GM21390 (cell line): ENCODE measurements around the gene FHOD1.
A peak's percentile ranks its signal among the peaks of the same experiment; 100 is the strongest.

ENCODE experiments used
- ATAC-seq: cut with Tn5 transposase; IDR thresholded peaks from one replicate; pipeline ENCODE4 v1.9.1; 2021; ENCODE audit not compliant: unreplicated experiment

Gene FHOD1

DNA sequence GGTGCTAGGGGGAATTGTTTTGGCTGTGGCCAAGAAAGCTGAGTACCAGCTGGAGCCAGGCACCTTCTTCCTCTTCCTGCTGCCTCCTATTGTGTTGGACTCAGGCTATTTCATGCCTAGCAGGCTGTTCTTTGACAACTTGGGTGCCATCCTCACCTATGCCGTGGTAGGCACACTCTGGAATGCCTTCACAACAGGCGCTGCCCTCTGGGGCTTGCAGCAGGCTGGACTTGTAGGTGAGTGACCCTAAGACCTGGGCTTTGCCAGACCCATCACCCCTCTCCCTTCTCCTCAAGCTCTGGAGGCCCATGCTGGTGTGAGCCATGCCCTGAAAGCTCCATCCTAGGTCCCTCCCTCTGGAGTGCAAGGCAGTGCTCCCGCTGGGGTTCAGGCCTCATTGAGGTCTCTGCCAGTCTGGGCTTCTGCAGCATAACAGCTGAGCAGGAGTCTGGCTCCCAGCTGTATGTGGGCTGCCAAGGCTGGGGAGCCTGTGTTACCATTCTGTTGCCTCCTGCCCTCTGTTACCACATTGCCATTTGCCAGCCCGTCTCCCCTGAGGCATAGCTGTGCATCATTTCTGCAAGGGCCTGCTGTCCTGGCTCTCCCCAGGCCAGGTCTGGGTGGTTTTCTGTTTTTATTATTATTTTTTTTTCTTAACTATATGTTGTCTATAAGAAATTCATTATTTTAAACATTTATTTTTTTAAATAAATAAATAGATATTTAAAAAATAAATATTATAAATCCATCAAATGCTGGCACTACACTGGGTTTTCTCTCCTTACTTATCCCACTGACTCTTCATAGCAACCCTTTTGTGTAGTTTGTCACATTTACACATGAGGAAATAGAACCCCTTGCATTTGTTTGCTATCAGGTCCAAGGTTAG is 5.6 kb upstream of the FHOD1 start:
- no peak for ATAC-seq

GRCh38 chr16:67250045-67250327 is 2.7 kb upstream of the FHOD1 start:
- ATAC-seq, result no peak

DNA sequence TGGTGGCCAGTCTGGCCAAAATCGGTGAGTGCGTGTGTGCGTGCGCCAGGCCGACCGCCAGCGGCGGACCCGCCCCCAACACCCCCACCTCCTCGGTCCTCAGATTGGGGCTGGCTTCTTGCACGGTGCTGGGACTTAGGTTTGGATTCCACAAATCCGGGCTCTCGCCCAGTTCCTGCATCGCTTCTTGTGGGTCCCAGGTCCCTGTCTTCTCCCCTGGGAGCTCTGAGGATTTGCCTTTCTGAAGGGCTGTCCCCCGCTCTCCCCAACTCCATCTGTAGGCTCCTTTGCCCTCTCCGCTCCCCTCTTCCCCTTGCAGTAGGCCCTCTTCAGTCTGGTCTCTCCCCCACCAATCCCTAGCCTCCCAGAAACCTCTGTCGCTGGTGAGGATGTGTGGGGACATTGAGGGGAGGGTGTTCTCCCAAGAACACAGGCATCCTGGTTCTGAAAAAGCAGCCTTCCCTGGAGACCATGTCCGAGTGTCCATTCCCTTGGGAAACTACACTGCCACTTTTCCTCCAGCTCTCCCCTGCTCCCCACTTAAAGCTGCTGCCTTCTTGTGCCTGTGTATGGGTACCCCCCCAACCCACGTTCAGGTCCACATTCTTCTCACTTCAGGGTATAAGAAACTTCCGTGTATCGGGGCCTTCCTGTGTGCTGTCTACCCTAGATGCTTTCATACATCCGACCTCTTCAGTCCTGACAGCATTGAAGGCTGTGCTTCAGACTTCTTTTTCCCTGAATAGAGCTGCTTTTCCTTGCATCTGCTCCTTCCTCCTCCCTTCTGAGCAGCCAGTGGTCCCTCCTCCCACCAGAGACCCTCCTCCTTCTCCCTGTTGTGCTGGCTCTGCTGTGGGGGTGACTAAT is 2.1 kb upstream of the FHOD1 start:
- ATAC-seq, result no peak

DNA sequence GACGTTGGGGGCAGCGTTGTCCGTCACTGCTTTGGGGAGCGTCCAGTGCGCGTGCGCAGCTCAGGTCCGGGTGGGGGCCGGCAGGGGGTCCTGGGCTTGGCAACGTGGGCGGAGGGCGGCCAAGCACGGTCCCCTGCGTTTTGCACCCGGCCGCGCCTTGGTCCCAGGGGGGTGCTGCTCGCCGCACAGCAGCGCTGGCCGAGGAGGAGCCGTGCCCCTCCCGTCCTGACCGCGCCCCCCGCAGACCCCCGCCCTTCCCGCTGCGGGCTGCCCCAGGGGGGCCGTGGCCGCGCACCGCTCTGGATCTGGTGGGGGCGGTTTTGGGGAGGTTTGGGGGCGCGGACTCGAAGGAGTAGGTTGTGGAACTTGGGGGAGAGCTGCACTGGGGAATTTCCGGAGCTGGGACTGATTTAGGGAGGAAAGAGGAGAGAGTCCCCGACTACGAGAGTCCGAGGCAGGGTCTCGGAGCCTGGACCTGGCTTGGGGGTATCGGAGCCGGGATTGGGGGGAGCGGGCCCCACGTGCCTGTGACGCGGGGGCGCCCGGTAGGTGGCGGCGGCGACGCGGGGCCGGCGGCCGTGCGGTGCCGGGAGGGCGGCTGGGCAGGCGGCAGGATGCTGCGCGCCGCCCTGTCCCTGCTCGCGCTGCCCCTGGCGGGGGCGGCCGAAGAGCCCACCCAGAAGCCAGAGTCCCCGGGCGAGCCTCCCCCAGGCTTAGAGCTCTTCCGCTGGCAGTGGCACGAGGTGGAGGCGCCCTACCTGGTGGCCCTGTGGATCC is 1.3 kb upstream of the FHOD1 start, which contains the start of gene SLC9A5:
TSS of gene SLC9A5 (plus strand) at position 579 of the 777 bp plus-strand sequence. CDS start at position 615, 36 bp downstream.
- ATAC-seq, result no peak

- no peak for ATAC-seq
These were observed 756 bp upstream of the FHOD1 start for GRCh38 chr16:67248073-67248400.

DNA sequence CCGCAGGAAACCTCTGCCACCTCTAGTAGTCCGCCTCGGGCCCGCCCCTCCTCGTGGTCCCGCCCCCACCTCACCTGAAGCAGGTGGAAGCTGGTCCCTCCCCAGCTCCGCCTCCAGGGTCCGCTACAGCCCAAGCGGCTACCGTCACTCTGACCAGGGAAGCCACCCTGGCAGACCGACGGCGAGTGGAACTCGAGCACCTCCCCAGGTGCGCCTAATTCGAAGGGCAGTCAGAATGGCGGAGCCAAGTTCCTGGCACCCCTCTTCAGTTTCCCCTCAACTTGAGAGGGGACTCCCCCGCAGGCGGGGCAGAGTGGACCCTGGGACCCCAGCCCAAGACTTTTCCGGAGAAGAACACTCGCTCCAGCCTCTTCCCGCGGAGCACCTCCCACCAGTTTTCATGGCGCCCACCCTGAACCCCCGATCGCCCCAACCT is 507 bp downstream of the FHOD1 start:
- ATAC-seq, result peak; percentile 1

DNA sequence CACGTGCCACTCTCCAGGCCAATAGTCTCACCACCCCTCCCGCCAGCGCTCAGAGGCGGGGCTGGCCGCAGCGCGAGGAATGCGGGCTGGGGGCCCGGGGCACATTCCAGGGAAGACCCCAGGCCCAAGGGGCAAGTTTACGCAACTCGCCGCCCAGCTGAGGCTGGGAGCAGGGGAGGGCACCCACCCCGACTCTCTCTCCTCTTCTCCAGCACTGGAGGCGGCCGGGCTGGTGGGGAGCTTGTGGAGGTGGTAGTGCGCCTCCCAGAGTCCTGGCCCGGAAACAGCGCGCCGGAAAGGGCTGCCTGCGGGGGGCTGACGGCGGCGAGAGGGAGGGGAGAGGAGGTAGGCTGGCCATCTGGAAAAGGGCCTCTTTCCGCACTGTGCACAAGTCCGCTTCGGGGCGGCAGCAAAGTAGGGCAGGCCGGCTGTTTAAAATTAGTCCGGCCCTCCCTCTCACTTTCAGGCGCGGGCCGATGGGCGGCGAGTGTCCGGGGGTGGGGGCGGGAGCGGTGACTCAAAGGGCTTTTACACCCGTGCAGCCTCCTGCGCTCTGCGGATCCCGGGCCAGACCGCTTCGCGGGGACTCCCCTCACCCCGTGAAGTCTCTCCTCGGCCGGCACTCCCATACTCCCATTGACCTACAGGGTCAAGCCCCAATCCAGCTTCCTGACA is 1.1 kb downstream of the FHOD1 start:
- ATAC-seq, result peak; percentile 19

DNA sequence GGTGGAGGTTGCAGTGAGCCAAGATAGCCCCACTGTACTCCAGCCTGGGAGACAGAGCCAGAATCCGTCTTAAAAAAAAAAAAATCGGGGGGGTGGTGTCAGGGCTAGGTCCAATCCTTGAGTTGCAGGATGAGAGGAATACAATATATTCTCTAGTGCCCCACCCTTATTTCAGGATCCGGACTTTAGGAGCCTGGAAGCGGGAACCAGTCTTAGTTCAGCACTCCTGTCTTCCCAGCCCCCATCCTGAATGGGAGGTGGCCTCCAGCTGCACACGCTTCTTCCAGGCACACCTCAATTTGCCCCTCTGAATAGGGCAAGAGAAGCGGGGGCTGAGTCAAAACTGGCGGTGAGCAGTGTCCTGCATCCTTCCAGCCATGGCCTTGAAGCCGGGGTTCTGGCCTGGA is 1.6 kb downstream of the FHOD1 start:
- ATAC-seq, result no peak

DNA sequence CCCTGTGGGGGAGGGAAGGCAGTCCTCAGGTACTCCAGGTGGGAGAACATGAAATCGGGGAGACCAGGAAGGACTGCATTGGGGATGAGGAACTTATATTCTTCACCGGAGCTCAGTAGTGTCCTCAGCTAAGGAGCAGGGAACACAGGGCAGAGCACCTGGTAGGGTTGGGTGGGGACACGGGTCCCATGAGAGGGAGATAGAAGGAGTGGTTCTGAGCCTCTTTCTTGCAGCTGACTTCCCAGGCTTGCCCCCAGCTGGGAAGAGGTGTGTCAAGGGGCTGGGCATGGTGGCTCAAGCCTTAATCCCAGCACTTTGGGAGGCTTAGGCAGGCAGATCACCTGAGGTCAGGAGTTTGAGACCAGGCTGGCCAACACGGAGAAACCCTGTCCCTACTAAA is 2.1 kb downstream of the FHOD1 start:
- ATAC-seq, result no peak

DNA sequence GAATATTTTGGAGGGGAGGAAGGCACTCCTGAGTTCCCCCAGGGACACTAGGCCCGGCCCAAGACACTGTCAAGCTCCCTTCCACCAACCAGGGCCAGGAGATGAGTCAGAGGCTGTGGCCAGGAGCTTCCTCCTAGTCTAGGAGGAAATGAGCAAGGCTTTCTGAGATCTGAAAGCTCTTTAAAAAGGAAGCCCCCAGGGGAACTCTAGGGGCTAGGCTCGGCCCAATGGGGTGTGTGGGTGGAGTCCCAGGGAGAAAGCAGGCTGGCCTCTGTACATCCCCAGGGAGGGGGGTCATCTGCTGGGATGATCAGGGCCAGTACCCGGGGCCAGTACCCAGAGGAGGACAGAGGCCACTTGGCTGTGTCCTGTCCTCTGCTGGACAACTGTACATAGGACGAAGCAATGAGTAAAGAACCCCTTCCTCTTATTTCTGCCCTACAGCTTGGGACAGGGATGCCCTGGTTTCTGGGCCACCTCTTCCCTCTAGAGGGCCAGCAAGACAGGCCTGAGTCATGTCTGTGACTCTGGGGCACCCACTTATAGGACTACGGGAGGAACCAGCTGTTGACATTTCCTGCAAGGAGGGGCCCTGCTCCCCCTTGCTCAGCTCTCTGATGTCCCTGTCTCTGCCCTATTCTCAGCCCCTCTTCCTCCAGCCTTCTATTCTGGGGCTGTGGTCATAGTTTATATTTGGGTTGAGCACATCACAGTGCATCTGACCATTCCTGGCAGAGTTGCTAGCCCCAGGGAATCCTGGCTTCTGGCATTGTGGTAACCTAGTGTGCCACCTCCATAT is 2.7 kb downstream of the FHOD1 start:
- ATAC-seq, result peak; percentile 56

- no peak for ATAC-seq
These were observed 3.8 kb downstream of the FHOD1 start for GRCh38 chr16:67243481-67243880.

DNA sequence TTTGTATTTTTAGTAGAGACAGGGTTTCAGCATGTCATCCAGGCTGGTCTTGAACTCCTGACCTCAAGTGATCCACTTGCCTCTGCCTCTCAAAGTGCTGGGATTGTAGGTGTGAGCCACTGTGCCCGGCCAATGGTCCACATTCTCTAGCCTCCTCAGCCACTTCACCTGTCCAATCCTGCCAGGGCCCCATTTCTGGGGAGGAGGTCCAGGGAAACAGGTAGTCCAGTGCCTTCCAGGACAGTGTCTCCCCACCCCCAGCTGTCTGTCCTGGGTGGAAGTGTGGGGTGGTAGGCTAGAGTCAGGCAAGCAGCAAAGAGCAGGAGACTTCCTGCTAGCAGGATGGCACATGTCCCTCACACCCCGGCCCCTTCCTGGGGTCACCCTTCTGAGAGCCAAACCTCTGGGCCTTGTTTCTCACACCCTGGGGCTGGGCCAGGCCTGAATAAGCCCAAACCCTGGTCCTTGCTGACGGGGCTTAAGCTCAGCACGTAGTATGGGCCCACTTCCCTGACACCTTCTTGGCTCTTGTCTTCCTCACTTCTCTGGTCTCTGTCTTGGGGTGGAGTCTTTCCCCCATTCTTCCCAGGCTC is 5.0 kb downstream of the FHOD1 start:
- no peak for ATAC-seq

DNA sequence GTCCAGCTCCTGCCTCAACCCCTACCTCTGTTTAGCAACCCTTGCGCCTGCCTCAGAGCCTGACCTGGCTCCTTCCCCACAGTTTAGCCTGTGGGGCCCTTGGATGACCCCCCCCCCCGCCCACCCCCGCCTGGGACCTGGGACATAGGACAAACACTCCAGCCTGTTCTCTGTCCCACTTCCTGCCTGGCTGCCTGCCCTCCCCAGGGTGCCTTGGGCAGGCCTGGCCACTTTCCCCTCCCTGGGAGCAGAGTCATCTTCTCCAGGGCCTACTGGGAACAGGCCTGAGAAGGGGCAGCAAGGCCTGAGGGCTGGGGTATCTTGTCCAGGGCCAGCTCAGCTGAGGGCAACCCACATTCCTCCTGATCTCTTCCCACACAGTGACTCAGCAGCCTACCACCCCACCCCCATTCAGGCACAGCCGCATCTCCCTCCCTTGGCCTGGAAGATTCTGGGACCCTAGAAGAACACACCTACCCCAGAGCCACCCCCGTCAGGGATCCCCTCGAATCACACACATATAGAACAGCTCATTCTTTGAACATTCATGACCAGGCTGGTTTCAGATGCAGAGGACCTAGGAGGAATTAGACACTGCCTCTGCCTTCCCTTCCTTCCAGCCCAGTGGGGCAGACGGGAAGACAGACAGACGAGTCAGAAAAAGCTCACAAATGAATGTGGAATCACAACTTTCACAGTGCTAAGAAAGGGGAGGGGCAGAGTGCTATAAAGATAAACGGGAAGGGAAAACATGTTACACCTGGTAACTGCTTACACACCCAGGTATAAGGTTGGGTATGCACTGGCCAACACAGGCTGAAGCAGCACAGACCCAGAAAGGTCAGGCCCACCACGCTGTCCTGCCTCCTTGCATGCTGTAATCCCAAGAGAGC is 6.0 kb downstream of the FHOD1 start:
- ATAC-seq, result no peak

DNA sequence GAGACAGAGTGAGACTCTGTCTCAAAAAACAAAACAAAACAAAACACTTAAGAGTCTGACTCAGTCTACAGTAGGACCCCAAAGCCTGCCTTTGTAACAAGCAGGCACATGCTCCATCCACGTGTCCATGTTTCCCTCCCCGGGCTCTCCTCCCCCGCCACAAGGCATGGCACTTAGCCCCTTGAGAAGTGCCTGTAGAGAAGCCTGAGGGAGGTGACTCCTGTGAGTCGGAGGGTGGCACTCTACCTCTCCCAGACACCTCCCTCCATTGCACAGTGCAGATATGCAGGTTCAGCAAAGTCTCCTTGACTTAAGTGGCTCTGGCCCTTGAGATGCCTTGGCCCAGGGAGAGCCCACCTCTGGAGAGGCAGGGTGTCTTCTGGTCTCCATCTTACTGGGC is 6.8 kb downstream of the FHOD1 start:
- ATAC-seq, result no peak

DNA sequence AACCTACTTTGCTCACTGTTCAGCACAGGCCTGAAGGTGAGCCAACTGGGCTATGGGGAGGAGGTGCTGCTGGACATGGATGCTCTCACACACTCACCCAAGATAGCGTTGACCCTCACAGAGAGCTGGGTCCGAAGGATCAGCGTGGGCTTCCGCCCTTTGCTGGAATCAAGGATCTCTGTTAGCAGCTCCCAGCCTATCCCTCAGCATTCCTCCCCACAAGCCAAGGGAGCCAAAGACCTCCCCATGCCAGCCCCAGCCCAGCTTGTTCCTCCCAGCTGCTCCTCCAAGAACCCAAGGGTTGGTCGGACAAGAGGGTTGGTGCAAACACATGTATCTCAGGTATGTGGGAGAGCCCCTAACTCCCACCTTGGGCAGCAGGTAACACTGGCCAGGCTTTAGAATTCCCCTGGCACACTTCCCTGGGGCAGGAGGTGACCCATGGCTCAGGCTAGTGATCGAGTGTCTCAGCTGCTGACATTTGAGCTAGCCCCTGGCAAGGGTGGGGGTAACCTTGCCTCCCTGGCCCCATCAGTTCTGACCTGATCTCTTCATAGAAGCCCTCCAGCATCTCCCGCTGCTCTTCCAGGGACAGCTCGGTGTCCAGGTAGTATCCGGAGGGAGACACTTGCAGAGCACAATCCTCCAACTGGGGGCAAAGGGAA is 8.3 kb downstream of the FHOD1 start:
- no peak for ATAC-seq

DNA sequence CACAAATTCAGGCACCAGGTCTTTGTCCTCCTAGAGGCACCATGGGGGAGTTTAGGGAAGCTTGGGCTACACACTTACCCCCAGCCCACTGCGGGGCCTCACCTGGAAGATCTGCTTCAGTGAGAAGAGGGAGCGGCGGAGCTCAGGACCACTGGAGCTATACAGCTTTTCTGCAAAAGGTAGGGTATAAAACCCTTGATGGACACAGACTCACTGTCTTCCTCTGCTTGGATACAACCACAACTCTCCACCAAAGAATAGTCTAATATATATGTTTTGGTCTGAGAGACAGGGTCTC is 9.1 kb downstream of the FHOD1 start:
- no peak for ATAC-seq

- ATAC-seq, result no peak
These were observed 9.6 kb downstream of the FHOD1 start for GRCh38 chr16:67237396-67238277.
